GM19193 (cell line): Measurements from ENCODE around the gene ABCC6.
"Not testable (repeated sequence)": the region's sequence is repeated elsewhere in the genome, so short reads cannot be mapped to it uniquely, and the experiment has no call there.

Experiments
- POLR2A ChIP-seq: IDR thresholded peaks from 4 replicates; pipeline ENCODE4 v1.6.1; 2011; ENCODE audit not compliant: insufficient read depth, insufficient read length; ENCODE audit errors: extremely low read depth

Gene ABCC6

GRCh38 chr16:16222850-16223661 is at the start of gene ABCC6:
TSS of gene ABCC6 (minus strand) at chr16:16223494. CDS start at chr16:16223434, 60 bp downstream.
- TF ChIP-seq POLR2A, result not testable (repeated sequence)

- TF ChIP-seq POLR2A, result no peak
Observed at GRCh38 chr16:16197966-16198365, 25.3 kb downstream of the ABCC6 start.

- TF ChIP-seq POLR2A, result no peak
Observed at GRCh38 chr16:16197331-16197730, 26.0 kb downstream of the ABCC6 start.

GRCh38 chr16:16196099-16196498 is 27.2 kb downstream of the ABCC6 start:
- no peak for TF ChIP-seq POLR2A

GRCh38 chr16:16191493-16192167 is 31.7 kb downstream of the ABCC6 start:
- no peak for TF ChIP-seq POLR2A

- no peak for TF ChIP-seq POLR2A
Observed at GRCh38 chr16:16190546-16190945, 32.7 kb downstream of the ABCC6 start.

GRCh38 chr16:16189842-16190241 is 33.5 kb downstream of the ABCC6 start:
- no peak for TF ChIP-seq POLR2A

GRCh38 chr16:16188827-16189226 is 34.5 kb downstream of the ABCC6 start:
- no peak for TF ChIP-seq POLR2A

GRCh38 chr16:16186820-16187219 is 36.5 kb downstream of the ABCC6 start:
- no peak for TF ChIP-seq POLR2A

GRCh38 chr16:16185095-16185494 is 38.2 kb downstream of the ABCC6 start:
- TF ChIP-seq POLR2A, result no peak

GRCh38 chr16:16184594-16184993 is 38.7 kb downstream of the ABCC6 start:
- no peak for TF ChIP-seq POLR2A

GRCh38 chr16:16183562-16183961 is 39.7 kb downstream of the ABCC6 start:
- no peak for TF ChIP-seq POLR2A

- no peak for TF ChIP-seq POLR2A
Observed at GRCh38 chr16:16182918-16183317, 40.4 kb downstream of the ABCC6 start.

- no peak for TF ChIP-seq POLR2A
Observed at GRCh38 chr16:16178455-16179162, 44.7 kb downstream of the ABCC6 start.

- TF ChIP-seq POLR2A, result no peak
Observed at GRCh38 chr16:16176328-16176727, 47.0 kb downstream of the ABCC6 start.
